Measurements from ENCODE around the gene GALNT10. TPM values are rescaled to one million over a fixed set of nuclear protein-coding genes. Genes with fewer than 3 reads are reported as not detected.
A peak's percentile ranks its signal among the peaks of the same experiment; 100 is the strongest.

GALNT10 gene
- total RNA-seq, 1 donor from 2014 or later, result 10.4 TPM

DNA sequence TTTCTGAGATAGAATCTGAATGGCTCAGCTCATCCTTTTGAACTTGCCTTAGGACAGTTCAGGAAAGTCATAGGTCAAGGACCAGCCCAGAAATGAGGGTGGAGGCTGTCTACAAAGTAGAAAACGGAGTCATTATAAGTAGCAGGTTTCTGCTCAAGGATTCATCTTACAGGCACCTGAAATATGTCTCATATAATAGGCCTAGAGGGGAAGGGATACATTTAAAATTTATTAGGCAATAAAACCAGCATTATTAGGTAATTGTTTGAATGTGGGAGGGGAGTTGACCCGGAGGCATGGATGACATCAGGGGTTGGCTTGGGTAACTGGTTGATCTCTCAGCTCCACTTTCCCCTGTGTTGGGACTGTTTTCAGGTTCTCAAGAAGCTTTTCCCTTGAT is 11.9 kb upstream of the GALNT10 start:
- Histone ChIP-seq H3K9ac (ENCODE audit: low read depth in 1 of 3, low read length in 3 of 3) (no peak overlapping the region), H3K4me3 (ENCODE audit: low read length in 3 of 3) (no peak overlapping the region), H3K27me3 (ENCODE audit: control insufficient read depth in 3 of 3, insufficient read depth in 3 of 3, low read length in 3 of 3) (no peaks in the 10 kb centered on the region), H3K9me3 (ENCODE audit: control insufficient read depth in 3 of 3, low read length in 3 of 3) (no peaks in the 10 kb centered on the region), H3K27ac (ENCODE audit: low read depth, low read length) (no peak overlapping the region), H3K4me1 (ENCODE audit: control insufficient read depth in 3 of 3, insufficient read depth in 3 of 3, low read length in 3 of 3) (no peaks in the 10 kb centered on the region), H3K36me3 (ENCODE audit: control insufficient read depth in 3 of 3, insufficient read depth in 3 of 3, low read length in 3 of 3) (no peaks in the 10 kb centered on the region)

DNA sequence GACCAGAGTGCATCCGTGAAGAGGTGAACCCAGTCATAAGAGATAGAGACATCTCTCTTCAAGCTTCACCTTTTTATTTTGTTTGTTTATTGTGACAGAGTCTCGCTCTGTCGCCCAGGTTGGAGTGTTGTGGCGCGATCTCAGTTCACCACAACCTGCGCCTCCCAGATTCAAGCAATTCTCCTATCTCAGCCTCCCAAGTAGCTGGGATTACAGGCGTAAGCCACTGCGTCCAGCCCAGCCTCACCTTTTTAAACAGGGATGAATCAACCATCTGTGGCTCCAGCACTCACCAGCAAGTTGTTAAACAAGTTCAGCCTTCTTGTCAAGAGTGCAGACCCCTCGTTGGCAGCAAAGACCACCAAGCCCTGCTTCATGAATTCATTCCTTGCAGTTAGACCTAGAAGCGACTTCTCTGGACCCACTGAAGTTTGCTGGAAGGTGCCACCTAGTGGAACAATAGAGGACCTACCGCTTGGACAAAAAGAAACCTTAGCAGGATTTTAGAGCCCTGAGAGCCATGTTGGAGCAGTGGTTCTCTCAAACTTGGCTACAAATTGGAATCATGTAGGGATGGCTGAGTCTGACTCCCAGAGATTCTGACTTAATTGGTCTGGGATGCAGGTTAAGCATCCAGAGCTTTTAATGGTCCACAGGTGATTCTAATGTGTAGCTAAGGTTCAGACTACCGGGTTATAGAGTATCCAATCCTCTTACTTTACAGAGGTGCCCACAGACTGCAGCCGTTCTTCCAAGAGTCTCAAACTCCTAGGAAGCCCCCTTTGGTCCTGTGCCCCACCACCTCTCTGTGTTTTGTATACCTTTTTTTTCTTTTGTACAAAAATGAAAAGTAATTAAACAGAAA is 10.5 kb upstream of the GALNT10 start:
- Histone ChIP-seq H3K36me3 (ENCODE audit: control insufficient read depth in 3 of 3, insufficient read depth in 3 of 3, low read length in 3 of 3) (no peaks in the 10 kb centered on the region), H3K9ac (ENCODE audit: low read depth in 1 of 3, low read length in 3 of 3) (no peak overlapping the region)

DNA sequence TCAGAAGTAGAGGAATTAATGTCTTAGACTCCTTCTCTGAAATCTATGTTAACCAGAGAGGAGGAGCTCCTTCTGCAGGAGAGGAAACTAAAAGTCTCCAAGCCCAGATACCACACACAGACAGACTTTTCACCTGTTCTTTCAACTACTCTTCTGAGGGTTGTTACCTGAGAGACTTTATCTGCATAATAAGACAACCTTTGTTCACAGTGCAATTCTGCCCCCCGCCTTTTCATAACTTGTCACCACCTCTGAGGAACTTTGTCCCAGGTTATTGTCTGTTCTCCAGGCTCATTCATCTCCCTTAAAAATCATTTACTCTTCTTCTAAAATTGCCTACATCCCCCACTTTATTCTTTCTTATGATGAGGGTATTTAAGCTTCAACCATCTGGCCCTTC is 9.4 kb upstream of the GALNT10 start:
- no peak overlapping the region for H3K4me3 ChIP-seq (ENCODE audit: low read length in 3 of 3)
- H3K9ac ChIP-seq (ENCODE audit: low read depth in 1 of 3, low read length in 3 of 3), result no peak overlapping the region
- no peaks in the 10 kb centered on the region for H3K27me3 ChIP-seq (ENCODE audit: control insufficient read depth in 3 of 3, insufficient read depth in 3 of 3, low read length in 3 of 3)
- H3K9me3 ChIP-seq (ENCODE audit: control insufficient read depth in 3 of 3, low read length in 3 of 3), result no peaks in the 10 kb centered on the region
- H3K4me1 ChIP-seq (ENCODE audit: control insufficient read depth in 3 of 3, insufficient read depth in 3 of 3, low read length in 3 of 3), result no peaks in the 10 kb centered on the region
- H3K27ac ChIP-seq (ENCODE audit: low read depth, low read length), result no peak overlapping the region
- H3K36me3 ChIP-seq (ENCODE audit: control insufficient read depth in 3 of 3, insufficient read depth in 3 of 3, low read length in 3 of 3), result no peaks in the 10 kb centered on the region

More for the DNA sequence above, 10.5 kb upstream of the GALNT10 start:
- H3K27ac ChIP-seq (ENCODE audit: low read depth, low read length), result no peak overlapping the region
- H3K9me3 ChIP-seq (ENCODE audit: control insufficient read depth in 3 of 3, low read length in 3 of 3), result no peaks in the 10 kb centered on the region
- no peak overlapping the region for H3K4me3 ChIP-seq (ENCODE audit: low read length in 3 of 3)
- no peaks in the 10 kb centered on the region for H3K27me3 ChIP-seq (ENCODE audit: control insufficient read depth in 3 of 3, insufficient read depth in 3 of 3, low read length in 3 of 3)
- no peaks in the 10 kb centered on the region for H3K4me1 ChIP-seq (ENCODE audit: control insufficient read depth in 3 of 3, insufficient read depth in 3 of 3, low read length in 3 of 3)

DNA sequence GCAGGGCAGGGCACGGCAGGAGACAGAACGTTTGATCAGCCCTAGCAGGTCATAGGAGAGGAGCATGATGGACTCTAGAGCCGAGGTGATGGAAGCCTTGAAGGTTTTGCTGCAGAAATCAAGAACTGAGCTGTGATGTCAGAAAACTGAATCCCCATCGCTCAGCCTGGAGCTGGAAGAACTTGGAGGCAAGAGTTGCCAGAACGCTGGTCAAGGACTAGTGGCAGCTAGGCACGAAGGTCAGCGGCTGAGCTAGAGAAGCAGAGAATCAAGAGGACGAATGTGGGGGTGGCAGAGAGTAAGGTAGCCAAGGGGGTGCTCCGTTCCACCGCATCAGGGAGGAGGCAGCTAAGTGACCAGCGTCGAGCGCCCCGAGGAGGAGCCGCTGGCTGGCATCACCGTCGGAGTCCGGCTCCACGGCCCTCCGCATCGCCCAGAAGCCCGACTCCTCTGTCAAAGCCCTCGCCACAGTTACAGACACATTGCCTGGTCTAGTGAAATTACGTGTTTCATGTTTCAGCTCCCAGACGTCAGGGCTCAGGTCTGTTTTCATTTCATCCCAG is 1.2 kb upstream of the GALNT10 start:
- Histone ChIP-seq H3K27me3 (ENCODE audit: control insufficient read depth in 3 of 3, insufficient read depth in 3 of 3, low read length in 3 of 3) (no peaks in the 10 kb centered on the region), H3K27ac (ENCODE audit: low read depth, low read length) (no peak overlapping the region), H3K9me3 (ENCODE audit: control insufficient read depth in 3 of 3, low read length in 3 of 3) (no peaks in the 10 kb centered on the region), H3K9ac (ENCODE audit: low read depth in 1 of 3, low read length in 3 of 3) (peak overlapping the region; percentile 76 to 83 (median 77)), H3K4me3 (ENCODE audit: low read length in 3 of 3) (peak overlapping the region; percentile 80 to 88 (median 87)), H3K4me1 (ENCODE audit: control insufficient read depth in 3 of 3, insufficient read depth in 3 of 3, low read length in 3 of 3) (peaks cover 28 to 39% (median 34%) of the 10 kb centered on the region in 3 donors), H3K36me3 (ENCODE audit: control insufficient read depth in 3 of 3, insufficient read depth in 3 of 3, low read length in 3 of 3) (no peaks in the 10 kb centered on the region)

DNA sequence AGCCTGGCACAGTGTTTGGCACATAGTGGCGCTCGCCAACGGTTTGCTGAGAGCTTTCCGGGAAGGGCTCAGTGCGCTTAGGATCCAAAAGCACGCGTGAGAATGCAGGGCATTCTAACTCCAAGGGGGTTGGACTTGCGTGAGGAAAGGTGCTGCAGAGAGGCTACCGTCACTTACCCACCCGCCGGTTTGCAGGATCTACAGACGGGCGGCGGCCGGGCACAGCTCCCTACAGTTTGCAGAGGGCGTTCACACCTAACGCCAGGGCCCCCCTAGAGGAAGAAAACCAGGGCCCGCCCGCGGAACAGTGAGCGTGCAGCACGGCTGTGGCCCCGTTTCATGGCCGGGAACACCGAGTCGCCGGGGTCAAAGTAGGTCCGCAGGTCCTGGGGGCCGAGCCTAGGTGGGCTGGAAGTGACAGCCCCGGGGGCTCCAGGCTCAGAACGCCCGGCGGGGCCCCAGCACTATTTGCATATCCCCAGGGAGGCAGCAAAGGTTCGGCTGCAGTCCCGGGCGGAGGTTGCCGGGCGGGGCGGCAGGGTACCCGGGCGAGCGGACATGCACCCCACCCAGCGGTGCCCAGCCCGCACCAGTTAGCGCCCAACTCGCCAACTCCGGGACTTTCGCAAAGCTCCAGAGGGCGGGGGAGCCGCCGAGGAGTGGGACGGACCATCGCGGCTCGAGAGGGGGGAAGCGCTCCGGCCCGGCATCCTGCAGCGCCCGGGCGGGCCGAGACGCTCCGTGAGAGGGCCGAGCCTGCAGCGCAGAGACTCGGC is 526 bp upstream of the GALNT10 start:
- peak overlapping the region; percentile 76 to 83 (median 77) for H3K9ac ChIP-seq (ENCODE audit: low read depth in 1 of 3, low read length in 3 of 3)
- peak overlapping the region; percentile 22 for H3K27ac ChIP-seq (ENCODE audit: low read depth, low read length)
- no peaks in the 10 kb centered on the region for H3K9me3 ChIP-seq (ENCODE audit: control insufficient read depth in 3 of 3, low read length in 3 of 3)
- peaks cover 30 to 43% (median 38%) of the 10 kb centered on the region in 3 donors for H3K4me1 ChIP-seq (ENCODE audit: control insufficient read depth in 3 of 3, insufficient read depth in 3 of 3, low read length in 3 of 3)
- no peaks in the 10 kb centered on the region for H3K36me3 ChIP-seq (ENCODE audit: control insufficient read depth in 3 of 3, insufficient read depth in 3 of 3, low read length in 3 of 3)
- H3K4me3 ChIP-seq (ENCODE audit: low read length in 3 of 3), result peak overlapping the region; percentile 80 to 88 (median 87)
- H3K27me3 ChIP-seq (ENCODE audit: control insufficient read depth in 3 of 3, insufficient read depth in 3 of 3, low read length in 3 of 3), result no peaks in the 10 kb centered on the region

DNA sequence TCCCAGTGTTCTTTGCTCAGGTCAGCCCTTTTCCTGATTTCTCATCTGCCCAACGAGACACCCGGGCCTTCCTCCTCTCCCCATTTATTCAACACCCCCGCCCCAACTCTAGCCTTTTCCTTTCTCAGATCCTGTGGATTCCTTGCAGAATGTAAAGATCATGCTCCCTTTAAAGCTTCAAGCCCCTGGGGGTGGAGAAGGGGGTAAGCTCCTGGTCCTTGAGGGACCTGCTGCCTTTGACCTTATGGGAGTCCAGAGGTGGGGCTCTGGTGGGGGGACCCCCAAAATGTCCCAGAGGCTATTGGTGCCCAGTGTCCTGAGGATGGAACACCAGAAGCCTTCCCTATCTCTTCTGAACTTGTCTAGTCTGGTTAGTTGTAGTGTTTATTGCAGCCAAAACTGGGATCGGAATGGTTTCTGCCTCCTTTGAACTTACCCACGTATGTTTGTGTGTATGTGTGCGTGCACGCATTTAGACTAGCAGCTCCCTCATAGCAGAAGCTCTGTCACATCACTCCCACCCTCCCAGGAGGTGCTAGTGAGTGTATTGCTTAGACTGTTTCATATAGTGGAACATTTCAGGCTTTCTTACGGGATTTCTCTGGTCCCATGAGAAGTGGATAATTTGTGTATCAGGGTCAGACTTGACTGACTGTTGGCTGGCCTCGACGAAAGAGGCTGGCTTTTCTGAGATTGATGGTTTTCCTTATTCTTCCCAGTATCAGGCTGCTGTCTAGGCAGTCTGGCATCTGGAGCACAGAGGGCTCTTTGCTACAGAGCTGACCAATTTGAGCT is 1.1 kb downstream of the GALNT10 start:
- Histone ChIP-seq H3K9ac (ENCODE audit: low read depth in 1 of 3, low read length in 3 of 3) (peak overlapping the region in 1 of 3 donors; percentile 12), H3K4me1 (ENCODE audit: control insufficient read depth in 3 of 3, insufficient read depth in 3 of 3, low read length in 3 of 3) (peaks cover 30 to 47% (median 38%) of the 10 kb centered on the region in 3 donors), H3K27ac (ENCODE audit: low read depth, low read length) (no peak overlapping the region)

DNA sequence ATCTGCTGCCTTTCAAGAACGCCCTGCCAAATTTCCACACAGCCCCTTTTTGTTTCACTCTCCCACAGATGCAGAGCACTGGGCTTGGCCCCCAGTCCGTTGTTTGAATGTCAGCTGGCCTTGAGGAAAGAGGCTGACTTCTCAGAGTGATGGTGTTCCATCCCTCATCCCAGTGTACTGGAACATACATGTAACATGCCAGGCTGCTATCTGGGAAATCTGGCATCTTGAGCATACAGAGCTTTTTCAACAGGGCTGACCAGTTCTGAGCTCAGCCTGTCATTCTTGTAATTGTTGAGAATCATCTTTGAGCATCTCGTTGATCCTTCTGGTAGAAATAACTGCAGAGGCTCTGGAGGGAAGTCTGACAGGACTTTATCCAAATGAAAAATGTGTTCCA is 2.8 kb downstream of the GALNT10 start:
- Histone ChIP-seq H3K9ac (ENCODE audit: low read depth in 1 of 3, low read length in 3 of 3) (no peak overlapping the region), H3K27ac (ENCODE audit: low read depth, low read length) (no peak overlapping the region), H3K9me3 (ENCODE audit: control insufficient read depth in 3 of 3, low read length in 3 of 3) (no peaks in the 10 kb centered on the region), H3K4me3 (ENCODE audit: low read length in 3 of 3) (no peak overlapping the region), H3K27me3 (ENCODE audit: control insufficient read depth in 3 of 3, insufficient read depth in 3 of 3, low read length in 3 of 3) (no peaks in the 10 kb centered on the region), H3K4me1 (ENCODE audit: control insufficient read depth in 3 of 3, insufficient read depth in 3 of 3, low read length in 3 of 3) (peaks cover 30 to 56% (median 41%) of the 10 kb centered on the region in 3 donors), H3K36me3 (ENCODE audit: control insufficient read depth in 3 of 3, insufficient read depth in 3 of 3, low read length in 3 of 3) (peaks cover 4 to 6% (median 5%) of the 10 kb centered on the region in 3 donors)

More for the DNA sequence above, 1.1 kb downstream of the GALNT10 start:
- Histone ChIP-seq H3K36me3 (ENCODE audit: control insufficient read depth in 3 of 3, insufficient read depth in 3 of 3, low read length in 3 of 3) (no peaks in the 10 kb centered on the region), H3K27me3 (ENCODE audit: control insufficient read depth in 3 of 3, insufficient read depth in 3 of 3, low read length in 3 of 3) (no peaks in the 10 kb centered on the region), H3K4me3 (ENCODE audit: low read length in 3 of 3) (peak overlapping the region in 2 of 3 donors; percentile 73 to 93), H3K9me3 (ENCODE audit: control insufficient read depth in 3 of 3, low read length in 3 of 3) (no peaks in the 10 kb centered on the region)

DNA sequence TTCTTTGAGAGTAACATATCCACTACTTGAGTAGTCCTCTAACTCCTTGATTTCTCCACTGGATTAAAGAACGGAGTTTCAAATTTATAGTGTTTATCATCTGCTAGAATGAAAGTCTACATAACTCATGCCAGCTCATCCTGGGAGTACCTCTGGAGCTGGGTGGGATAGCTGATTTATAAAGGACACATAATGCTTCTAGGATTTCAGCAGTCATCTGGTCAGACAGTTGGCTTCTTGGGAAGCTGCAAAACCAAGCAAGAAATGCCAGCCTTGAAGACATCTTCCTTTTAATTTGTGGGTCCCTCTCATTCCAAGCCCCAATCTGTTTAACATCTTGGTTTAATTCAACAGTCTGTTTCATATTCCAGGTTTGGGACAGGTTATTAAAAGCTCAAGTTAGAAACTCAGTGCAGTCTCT is 3.2 kb downstream of the GALNT10 start:
- Histone ChIP-seq H3K27ac (ENCODE audit: low read depth, low read length) (no peak overlapping the region), H3K27me3 (ENCODE audit: control insufficient read depth in 3 of 3, insufficient read depth in 3 of 3, low read length in 3 of 3) (no peaks in the 10 kb centered on the region), H3K36me3 (ENCODE audit: control insufficient read depth in 3 of 3, insufficient read depth in 3 of 3, low read length in 3 of 3) (peaks cover 5 to 8% (median 7%) of the 10 kb centered on the region in 3 donors), H3K9me3 (ENCODE audit: control insufficient read depth in 3 of 3, low read length in 3 of 3) (no peaks in the 10 kb centered on the region), H3K4me3 (ENCODE audit: low read length in 3 of 3) (no peak overlapping the region), H3K9ac (ENCODE audit: low read depth in 1 of 3, low read length in 3 of 3) (no peak overlapping the region), H3K4me1 (ENCODE audit: control insufficient read depth in 3 of 3, insufficient read depth in 3 of 3, low read length in 3 of 3) (peaks cover 30 to 56% (median 41%) of the 10 kb centered on the region in 3 donors)
